Stimulated activated CD8-positive, alpha-beta memory T cell treated with anti-CD3 and anti-CD28 coated beads, Interleukin-2, amount 100 ng/mL, for 1 hour (primary cell): ENCODE measurements around the gene RBM43.

ENCODE experiments used
- DNase-seq, 2 donors: peaks; one replicate each; pipeline ENCODE4 v3.0.0-alpha.2; 2020; ENCODE audit warnings: low read depth in 2 of 2

The RBM43 gene

GRCh38 chr2:151217343-151217742, 44.3 kb downstream of the RBM43 start:
- DNase-seq = no peak

- no peak for DNase-seq
Measured at GRCh38 chr2:151207100-151207499, 54.6 kb downstream of the RBM43 start.

DNA sequence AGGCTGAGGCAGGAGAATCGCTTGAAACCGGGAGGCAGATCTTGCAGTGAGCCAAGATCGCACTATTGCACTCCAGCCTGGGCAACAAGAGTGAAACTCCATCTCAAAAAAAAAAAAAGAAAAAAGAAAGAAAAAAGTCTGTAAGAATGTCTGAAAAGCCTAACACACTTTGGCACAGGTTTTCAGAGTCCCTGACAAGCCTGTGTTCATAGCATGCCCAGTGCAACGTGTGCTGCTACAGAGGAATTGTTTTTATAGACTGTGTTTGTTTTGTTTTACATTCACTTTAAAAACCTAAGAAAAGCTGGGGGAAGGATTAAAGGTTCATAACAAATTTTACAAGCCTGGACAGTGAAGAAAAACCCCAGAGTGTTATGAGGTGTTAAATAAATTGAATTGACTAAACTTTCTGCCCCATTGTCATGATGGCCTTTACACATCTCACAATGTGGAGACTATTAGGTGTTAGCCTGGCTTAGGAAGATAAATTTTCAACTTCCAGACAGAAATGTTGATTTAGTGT, 55.2 kb downstream of the RBM43 start:
- no peak for DNase-seq

DNA sequence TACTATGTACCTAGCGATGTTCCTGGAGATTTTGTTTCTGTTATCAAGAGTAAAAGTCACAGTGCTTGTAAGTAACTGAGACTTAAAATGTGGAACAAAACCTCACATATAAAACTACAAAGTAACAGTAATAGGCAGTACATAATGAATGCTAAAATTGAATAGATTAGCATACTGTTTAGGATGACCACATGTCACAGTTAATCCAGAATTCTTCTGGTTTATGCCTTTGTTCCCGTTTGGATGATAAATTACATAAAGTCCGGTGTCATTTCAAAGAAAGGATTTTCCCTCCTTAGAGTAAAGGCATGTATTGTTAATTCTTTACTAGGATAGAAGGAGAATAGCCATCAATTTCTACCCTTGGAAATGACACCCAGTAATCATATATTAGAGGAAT, 56.1 kb downstream of the RBM43 start:
- no peak for DNase-seq

DNA sequence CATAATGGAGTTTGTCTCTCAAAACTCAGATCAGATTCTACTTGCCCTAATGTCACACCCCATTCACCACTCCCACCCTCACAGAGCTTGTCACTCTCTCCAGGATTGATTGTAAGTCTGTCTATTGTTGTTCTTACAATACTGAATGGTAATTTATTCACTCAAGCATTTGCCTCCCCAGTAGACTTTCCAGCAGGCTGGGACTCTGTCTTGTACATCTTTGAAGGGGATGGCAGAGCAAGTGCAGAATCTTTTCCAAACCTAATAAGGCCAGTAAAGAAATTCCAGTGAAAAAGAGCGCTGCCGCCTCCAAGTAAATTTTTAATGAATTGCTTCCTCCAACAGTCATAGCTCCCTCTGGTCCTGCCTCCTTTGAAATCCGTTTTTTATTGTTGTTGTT, 56.9 kb downstream of the RBM43 start:
- no peak for DNase-seq

DNA sequence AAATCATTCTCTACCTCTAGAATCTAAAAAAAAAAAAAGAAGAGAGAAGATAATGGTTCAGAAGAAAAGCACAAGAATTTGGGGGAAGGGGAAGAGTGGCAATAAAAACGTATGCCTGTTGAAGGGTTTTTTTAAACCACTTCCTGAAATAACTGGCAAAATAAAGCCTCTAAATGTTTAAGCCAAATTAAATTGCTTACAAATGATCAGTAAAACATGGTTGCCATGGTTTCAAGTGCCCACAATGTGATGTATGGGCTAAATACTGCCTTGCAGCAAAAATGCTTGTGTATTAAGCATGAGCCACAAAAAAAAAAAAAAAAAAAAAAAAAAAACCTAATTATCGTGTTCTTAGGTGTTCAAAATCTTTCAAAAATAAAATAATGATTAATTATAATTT, 60.8 kb downstream of the RBM43 start:
- no peak for DNase-seq

GRCh38 chr2:151200277-151200676, 61.4 kb downstream of the RBM43 start:
- DNase-seq = no peak

- DNase-seq = no peak
Measured at GRCh38 chr2:151198645-151199044, 63.0 kb downstream of the RBM43 start.
